Astrocyte of the spinal cord (primary cell): ENCODE results near the gene PTPRN2.

Source experiments
- DNase-seq: peaks from one replicate; pipeline ENCODE4 v3.0.0; 2011; ENCODE audit warnings: low read depth, low spot score
- H3K4me3 ChIP-seq: 2 replicates; pipeline ENCODE4 v1.5.1; 2011; ENCODE audit warnings: low read depth, mild to moderate bottlenecking, low read length, moderate library complexity
- CTCF ChIP-seq: IDR thresholded peaks from 2 replicates; pipeline ENCODE4 v1.5.1; 2012; ENCODE audit warnings: low read depth, mild to moderate bottlenecking, low read length, inconsistent platforms
- in situ Hi-C: cut with HindIII; loops from 2 replicates; pipeline ENCODE4 v1.10.0; 2017; ENCODE audit warnings: low sequenced_read_pairs

PTPRN2 gene

GRCh38 chr7:157518514-157519175 lies 1069.0 kb downstream of the PTPRN2 start:
- in situ Hi-C loops, result no loop called here
- DNase-seq, result no peak
- TF ChIP-seq CTCF, result no peak
- H3K4me3 ChIP-seq, result no peak overlapping the region

DNA sequence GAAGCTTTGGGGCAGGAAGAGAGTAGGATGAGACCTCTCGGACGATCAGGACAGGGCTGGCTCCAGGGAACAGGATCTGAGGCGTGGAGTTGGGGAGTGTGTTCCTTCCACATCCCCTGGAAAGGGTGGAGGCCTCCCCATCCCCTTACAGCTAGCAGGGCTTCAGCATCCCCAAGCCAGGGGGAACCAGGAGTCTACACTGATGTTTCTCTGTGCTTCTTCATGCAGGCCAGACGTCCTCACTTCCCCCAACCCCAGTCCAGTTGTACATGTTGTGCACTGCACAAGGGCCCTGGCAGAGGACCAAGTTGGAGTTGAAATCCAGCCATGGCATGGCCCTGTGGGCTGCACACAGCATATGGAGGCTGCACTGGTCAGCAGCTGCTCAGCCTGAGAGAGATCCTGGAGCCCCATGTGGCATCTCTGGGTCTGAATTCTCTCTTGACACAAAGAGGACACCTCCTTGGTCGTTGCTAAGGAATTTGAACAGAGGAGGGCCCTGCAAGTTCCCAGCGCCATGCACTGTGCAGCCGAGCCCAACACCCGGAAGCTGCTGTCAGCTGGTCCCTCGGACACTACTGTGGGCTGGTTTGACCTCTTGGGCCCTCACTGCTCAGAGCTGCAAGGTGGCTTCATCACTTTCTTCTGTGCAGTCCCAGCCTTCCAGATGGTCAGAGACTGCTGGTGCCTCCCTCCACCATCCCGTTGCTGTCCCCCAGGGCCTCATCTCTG lies 1069.7 kb downstream of the PTPRN2 start:
- DNase-seq, result no peak
- H3K4me3 ChIP-seq, result no peak overlapping the region
- in situ Hi-C loops, result no loop called here
- TF ChIP-seq CTCF, result no peak

- in situ Hi-C loops, result no loop called here
- DNase-seq, result no peak
- TF ChIP-seq CTCF, result no peak
- no peak overlapping the region for H3K4me3 ChIP-seq
These were observed 1070.5 kb downstream of the PTPRN2 start for GRCh38 chr7:157516911-157517781.

- H3K4me3 ChIP-seq, result no peak overlapping the region
- no peak for TF ChIP-seq CTCF
- in situ Hi-C loops, result no loop called here
- DNase-seq, result no peak
These were observed 1071.3 kb downstream of the PTPRN2 start for GRCh38 chr7:157516311-157516710.

DNA sequence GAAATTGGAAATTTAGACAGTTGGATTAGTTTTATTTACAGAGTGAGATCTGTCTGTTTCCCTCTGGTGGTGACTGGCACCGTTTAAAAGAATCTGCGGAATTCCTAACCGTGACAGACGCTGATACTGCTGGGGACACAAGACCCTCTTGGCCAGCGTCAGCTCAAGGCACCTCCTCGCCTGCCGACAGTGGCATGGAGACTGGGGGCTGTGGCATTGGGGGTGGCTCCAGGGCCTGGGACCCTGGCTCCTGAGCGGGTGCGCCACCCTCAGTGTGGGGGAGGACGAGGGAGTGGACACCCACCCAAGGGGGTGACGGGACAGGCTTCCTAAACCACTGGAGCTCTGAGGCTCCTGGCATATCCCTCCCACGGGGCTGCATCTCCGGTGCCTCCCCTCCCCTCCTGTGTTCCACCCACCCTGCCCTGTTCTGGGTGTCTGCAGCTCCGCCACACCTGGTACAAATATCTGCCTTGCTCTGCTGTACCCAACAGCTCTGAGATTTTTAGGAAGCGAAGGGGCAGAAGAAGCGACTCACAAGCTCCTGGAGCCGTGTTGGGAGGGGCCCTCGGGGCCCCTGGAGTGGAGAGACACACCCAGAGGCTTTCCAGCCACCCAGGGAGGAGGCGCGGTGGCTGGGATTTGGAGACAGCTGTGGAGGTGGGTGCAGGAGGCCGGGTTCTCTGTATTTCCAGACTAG lies 1072.1 kb downstream of the PTPRN2 start:
- no peak overlapping the region for H3K4me3 ChIP-seq
- in situ Hi-C loops, result no loop called here
- no peak for DNase-seq
- TF ChIP-seq CTCF, result no peak

GRCh38 chr7:157514746-157515145 lies 1072.9 kb downstream of the PTPRN2 start:
- TF ChIP-seq CTCF, result no peak
- no peak for DNase-seq
- no peak overlapping the region for H3K4me3 ChIP-seq
- in situ Hi-C loops, result no loop called here
